ENCODE results near the gene SEPTIN8. TPM values are rescaled to one million over a fixed set of nuclear protein-coding genes. Genes with fewer than 3 reads are reported as not detected.

Gene SEPTIN8
- total and polyA plus RNA-seq, 2 donors (not counting 1 experiment from before 2014, with no cell fraction given) = 4.0 to 5.9 TPM

DNA sequence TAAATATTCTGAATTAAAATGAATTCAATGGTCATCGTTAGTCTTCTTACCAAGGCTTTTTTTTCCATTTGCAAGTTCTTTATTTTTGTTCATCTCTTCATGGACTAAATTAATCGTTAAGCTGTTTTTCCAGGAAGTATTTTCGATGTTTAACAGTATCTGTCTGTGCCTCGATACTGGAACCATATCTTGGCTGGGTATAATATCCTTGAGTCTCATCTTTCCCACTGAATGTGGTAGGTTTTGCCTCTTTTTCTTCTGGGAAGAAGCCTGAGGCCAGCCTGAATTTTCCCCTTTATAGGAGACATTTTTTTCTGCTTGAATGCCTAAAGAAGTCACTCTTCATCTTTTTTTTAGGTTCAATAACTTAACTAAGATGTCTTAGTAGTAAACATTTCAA is 4.0 kb upstream of the SEPTIN8 start:
- ATAC-seq (ENCODE audit: low read depth) (no peak), DNase-seq (no peak)
- no peak overlapping the region for H2AFZ ChIP-seq (ENCODE audit: insufficient read depth, low read depth, low read length, poor library complexity, severe bottlenecking)
- H3K9ac ChIP-seq (ENCODE audit: low read length) = no peak overlapping the region
- peaks cover 0 to 9% (median 2%) of the 10 kb centered on the region in 3 donors for H3K9me3 ChIP-seq (ENCODE audit: control extremely low read depth in 1 of 3, control insufficient read depth in 2 of 3, insufficient read depth in 1 of 3, low read length in 2 of 3)
- H4K20me1 ChIP-seq (ENCODE audit: control insufficient read depth, insufficient read depth, low read length, poor library complexity, severe bottlenecking) = no peaks in the 10 kb centered on the region
- H3K9me3 Mint-ChIP-seq (ENCODE audit: insufficient read depth) = no peaks in the 10 kb centered on the region
- intact Hi-C loops (cut with micrococcal nuclease) = no loop called here
- H3K36me3 ChIP-seq (replicated peaks in 1 of 2; ENCODE audit: control extremely low read depth in 1 of 2, control insufficient read depth in 1 of 2, extremely low read depth in 1 of 2, insufficient read depth in 2 of 2, low read length in 1 of 2) = no peaks in the 10 kb centered on the region
- ChIA-PET CTCF (no interaction called here), POLR2A (no interaction called here)
- no peak overlapping the region for H3K27ac Mint-ChIP-seq
- H3K79me2 ChIP-seq (ENCODE audit: control insufficient read depth, insufficient read depth, low read length) = no peaks in the 10 kb centered on the region
- H3K4me2 ChIP-seq (replicated peaks; ENCODE audit: low read depth, low read length, poor library complexity, severe bottlenecking) = no peak overlapping the region
- H3K27me3 Mint-ChIP-seq = peaks cover 48% of the 10 kb centered on the region
- H3K4me3 Mint-ChIP-seq = no peak overlapping the region
- WGBS (ENCODE audit: insufficient coverage) = 100% methylated on average over 1 of the region's 4 CpGs
- H3K27me3 ChIP-seq (replicated peaks in 1 of 4; ENCODE audit: control extremely low read depth in 1 of 4, control insufficient read depth in 3 of 4, insufficient read depth in 4 of 4, low read length in 3 of 4) = peaks cover 2 to 56% (median 41%) of the 10 kb centered on the region in 4 experiments
- TF ChIP-seq, protein P1, sequence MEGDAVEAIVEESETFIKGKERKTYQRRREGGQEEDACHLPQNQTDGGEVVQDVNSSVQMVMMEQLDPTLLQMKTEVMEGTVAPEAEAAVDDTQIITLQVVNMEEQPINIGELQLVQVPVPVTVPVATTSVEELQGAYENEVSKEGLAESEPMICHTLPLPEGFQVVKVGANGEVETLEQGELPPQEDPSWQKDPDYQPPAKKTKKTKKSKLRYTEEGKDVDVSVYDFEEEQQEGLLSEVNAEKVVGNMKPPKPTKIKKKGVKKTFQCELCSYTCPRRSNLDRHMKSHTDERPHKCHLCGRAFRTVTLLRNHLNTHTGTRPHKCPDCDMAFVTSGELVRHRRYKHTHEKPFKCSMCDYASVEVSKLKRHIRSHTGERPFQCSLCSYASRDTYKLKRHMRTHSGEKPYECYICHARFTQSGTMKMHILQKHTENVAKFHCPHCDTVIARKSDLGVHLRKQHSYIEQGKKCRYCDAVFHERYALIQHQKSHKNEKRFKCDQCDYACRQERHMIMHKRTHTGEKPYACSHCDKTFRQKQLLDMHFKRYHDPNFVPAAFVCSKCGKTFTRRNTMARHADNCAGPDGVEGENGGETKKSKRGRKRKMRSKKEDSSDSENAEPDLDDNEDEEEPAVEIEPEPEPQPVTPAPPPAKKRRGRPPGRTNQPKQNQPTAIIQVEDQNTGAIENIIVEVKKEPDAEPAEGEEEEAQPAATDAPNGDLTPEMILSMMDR (IDR thresholded peaks at IDR 0.05) = no peak
- no peak for TF ChIP-seq EZH2 (IDR thresholded peaks at IDR 0.05; ENCODE audit: borderline replicate concordance, insufficient read depth, low read depth, low read length, poor library complexity, severe bottlenecking)
- no peak overlapping the region for H3K27ac ChIP-seq (ENCODE audit: low read length in 2 of 2)
- H3K4me1 ChIP-seq (ENCODE audit: control insufficient read depth in 2 of 2, insufficient read depth in 2 of 2, low read length in 2 of 2) = peaks cover 14 to 16% of the 10 kb centered on the region in 2 donors
- H3K4me1 Mint-ChIP-seq = peaks cover 8% of the 10 kb centered on the region
- no peak overlapping the region for H3K4me3 ChIP-seq (ENCODE audit: control extremely low read depth in 1 of 5, extremely low read depth in 1 of 5, insufficient read depth in 1 of 5, low read depth in 2 of 5, low read length in 4 of 5)

DNA sequence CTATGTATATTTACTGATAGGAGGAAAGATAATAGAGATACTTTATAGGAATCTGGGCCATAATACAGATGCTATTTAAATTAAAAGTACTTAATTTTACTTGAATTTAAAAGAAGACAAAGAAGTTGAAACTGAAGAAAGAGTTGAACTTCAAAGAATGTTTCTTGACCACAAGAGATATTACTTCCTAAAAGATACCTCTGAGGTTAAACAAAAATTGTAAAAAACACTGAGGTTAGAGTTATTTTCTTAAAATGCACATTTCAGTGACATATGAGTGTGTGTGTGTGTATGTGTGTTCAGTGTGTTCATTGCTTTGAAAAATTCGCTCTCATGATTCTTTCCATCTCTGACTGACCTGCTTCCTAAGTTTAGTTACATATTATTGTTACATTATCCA is 3.5 kb upstream of the SEPTIN8 start:
- H3K36me3 ChIP-seq (replicated peaks in 1 of 2; ENCODE audit: control extremely low read depth in 1 of 2, control insufficient read depth in 1 of 2, extremely low read depth in 1 of 2, insufficient read depth in 2 of 2, low read length in 1 of 2) = no peaks in the 10 kb centered on the region
- WGBS (ENCODE audit: insufficient coverage) = no CpG with 5 or more reads among the region's 1 CpG
- ChIA-PET CTCF (no interaction called here), POLR2A (no interaction called here)
- no peak for DNase-seq
- peaks cover 45% of the 10 kb centered on the region for H3K27me3 Mint-ChIP-seq
- intact Hi-C loops (cut with micrococcal nuclease) = no loop called here
- H3K27ac ChIP-seq (ENCODE audit: low read length in 2 of 2) = no peak overlapping the region
- no peak overlapping the region for H3K4me3 ChIP-seq (ENCODE audit: control extremely low read depth in 1 of 5, extremely low read depth in 1 of 5, insufficient read depth in 1 of 5, low read depth in 2 of 5, low read length in 4 of 5)
- no peak overlapping the region for H3K4me3 Mint-ChIP-seq
- H3K4me2 ChIP-seq (replicated peaks; ENCODE audit: low read depth, low read length, poor library complexity, severe bottlenecking) = no peak overlapping the region
- no peak for ATAC-seq (ENCODE audit: low read depth)
- H3K79me2 ChIP-seq (ENCODE audit: control insufficient read depth, insufficient read depth, low read length) = no peaks in the 10 kb centered on the region
- H3K9me3 ChIP-seq (ENCODE audit: control extremely low read depth in 1 of 3, control insufficient read depth in 2 of 3, insufficient read depth in 1 of 3, low read length in 2 of 3) = peaks cover 0 to 9% (median 2%) of the 10 kb centered on the region in 3 donors
- no peak for TF ChIP-seq EZH2 (IDR thresholded peaks at IDR 0.05; ENCODE audit: borderline replicate concordance, insufficient read depth, low read depth, low read length, poor library complexity, severe bottlenecking)
- TF ChIP-seq, protein P1 (IDR thresholded peaks at IDR 0.05) = no peak
- H3K9me3 Mint-ChIP-seq (ENCODE audit: insufficient read depth) = no peaks in the 10 kb centered on the region
- peaks cover 2 to 57% (median 41%) of the 10 kb centered on the region in 4 experiments for H3K27me3 ChIP-seq (replicated peaks in 1 of 4; ENCODE audit: control extremely low read depth in 1 of 4, control insufficient read depth in 3 of 4, insufficient read depth in 4 of 4, low read length in 3 of 4)
- no peaks in the 10 kb centered on the region for H4K20me1 ChIP-seq (ENCODE audit: control insufficient read depth, insufficient read depth, low read length, poor library complexity, severe bottlenecking)
- no peak overlapping the region for H2AFZ ChIP-seq (ENCODE audit: insufficient read depth, low read depth, low read length, poor library complexity, severe bottlenecking)
- H3K9ac ChIP-seq (ENCODE audit: low read length) = no peak overlapping the region
- peaks cover 8% of the 10 kb centered on the region for H3K4me1 Mint-ChIP-seq
- H3K4me1 ChIP-seq (ENCODE audit: control insufficient read depth in 2 of 2, insufficient read depth in 2 of 2, low read length in 2 of 2) = peaks cover 14 to 16% of the 10 kb centered on the region in 2 donors
- H3K27ac Mint-ChIP-seq = no peak overlapping the region
